ENCODE measurements around the gene MUSTN1.

MUSTN1 gene

DNA sequence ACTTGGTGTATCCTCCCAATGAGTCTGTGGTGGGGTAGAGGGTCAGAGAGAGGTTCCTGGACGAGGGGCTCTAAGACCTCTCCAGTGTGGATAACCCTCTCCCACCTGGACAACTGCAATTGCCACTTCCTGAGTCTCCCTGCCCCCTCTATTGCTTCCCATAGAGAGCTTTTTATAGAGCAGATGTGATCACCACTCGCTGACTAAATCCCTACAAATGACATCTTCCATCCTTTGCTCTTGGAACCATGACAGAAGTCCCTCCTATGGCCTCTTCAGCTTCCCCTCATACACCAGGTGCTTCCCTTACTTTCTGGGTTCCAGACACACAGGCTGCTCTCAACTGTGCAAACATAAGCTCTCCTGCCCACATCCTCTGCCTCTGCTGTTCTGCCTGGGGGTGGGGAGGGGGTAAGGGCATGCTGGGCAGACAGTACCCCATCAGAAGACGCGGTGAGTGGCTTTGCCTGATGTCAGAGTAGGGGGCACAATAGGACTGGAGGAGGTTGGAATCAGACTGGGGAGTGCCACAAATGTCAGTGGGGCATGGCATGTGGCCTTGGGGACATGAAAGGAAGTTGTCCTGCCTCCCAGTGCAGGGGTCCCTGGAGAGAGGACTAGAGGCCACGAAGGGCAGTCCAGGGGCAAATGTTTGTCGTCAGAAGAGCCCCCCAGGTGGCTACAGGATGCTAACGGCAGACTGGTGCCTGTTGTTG, 25.0 kb downstream of the MUSTN1 start:
- no peak for DNase-seq (ENCODE audit: low read depth in 2 of 3, low spot score in 2 of 3)

DNA sequence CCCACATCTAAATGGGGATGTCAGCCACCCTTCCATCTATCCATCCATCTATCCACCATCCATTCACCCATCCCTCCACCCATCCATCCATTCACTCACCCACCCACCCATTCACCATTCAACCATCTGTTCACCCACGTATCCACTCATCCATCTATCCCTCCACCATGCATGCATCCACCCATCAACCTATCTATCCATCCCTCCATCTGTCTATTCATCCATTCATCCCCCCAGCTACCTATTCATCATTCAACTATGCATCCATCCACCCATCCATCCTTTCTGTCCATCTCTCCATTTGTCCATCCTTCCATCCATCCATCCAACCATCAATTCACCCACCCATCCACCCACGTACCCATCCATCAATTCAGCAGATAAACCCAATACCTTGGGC, 25.7 kb downstream of the MUSTN1 start:
- no peak for DNase-seq (ENCODE audit: low read depth in 2 of 3, low spot score in 2 of 3)

GRCh38 chr3:52805270-52806039, 29.4 kb downstream of the MUSTN1 start:
- no peak for DNase-seq (ENCODE audit: low read depth in 2 of 3, low spot score in 2 of 3)

- DNase-seq (ENCODE audit: low read depth in 2 of 3, low spot score in 2 of 3) = no peak
Measured at GRCh38 chr3:52801839-52802238, 33.0 kb downstream of the MUSTN1 start.

GRCh38 chr3:52800079-52800478, 34.7 kb downstream of the MUSTN1 start:
- no peak for DNase-seq (ENCODE audit: low read depth in 2 of 3, low spot score in 2 of 3)

- no peak for DNase-seq (ENCODE audit: low read depth in 2 of 3, low spot score in 2 of 3)
Measured at GRCh38 chr3:52798978-52799476, 35.8 kb downstream of the MUSTN1 start.

DNA sequence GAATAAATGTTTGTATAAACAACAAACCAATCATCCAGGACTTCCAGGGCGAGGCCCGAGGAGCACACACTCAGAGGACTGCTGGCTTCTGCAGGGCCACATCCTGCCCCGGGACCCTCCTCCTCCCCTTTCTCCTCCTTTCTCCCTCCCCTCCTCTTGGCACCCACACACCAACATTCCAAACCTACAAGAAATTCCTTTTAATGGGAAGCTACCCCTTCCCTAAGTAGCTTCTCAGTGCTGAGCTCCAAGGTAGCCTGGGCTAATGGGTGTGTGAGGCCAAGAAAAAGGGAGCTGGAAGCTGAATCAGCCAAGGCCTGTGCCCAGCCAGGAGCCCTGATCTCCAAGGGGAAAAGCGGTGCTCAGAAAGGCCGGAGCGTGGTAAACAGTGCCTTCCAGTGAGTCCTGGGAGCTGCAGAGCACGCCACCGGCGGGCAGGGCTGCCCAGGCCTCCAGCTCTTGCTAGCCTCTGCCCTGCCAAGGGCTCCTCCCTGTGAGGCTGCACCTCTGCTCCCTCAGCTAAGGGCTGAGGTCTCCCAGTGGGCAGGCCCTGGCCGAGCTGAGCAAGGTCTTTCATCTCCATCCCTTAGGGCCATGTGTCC, 36.3 kb downstream of the MUSTN1 start:
- DNase-seq (ENCODE audit: low read depth in 2 of 3, low spot score in 2 of 3) = no peak

DNA sequence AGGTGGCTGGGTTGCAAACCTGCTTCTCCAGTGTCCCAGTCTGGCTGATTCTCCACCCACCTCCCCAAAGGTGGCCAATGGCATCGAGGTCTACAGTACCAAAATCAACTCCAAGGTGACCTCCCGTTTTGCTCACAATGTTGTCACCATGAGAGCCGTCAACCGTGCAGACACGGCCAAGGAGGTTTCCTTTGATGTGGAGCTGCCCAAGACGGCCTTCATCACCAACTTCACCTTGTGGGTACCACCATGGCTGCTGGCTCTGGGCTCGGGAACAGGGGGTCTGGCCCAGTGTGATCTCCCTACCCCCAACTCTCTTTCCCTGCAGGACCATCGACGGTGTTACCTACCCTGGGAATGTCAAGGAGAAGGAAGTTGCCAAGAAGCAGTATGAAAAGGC, 38.4 kb downstream of the MUSTN1 start:
- DNase-seq (ENCODE audit: low read depth in 2 of 3, low spot score in 2 of 3) = no peak

GRCh38 chr3:52795298-52795900, 39.4 kb downstream of the MUSTN1 start:
- no peak for DNase-seq (ENCODE audit: low read depth in 2 of 3, low spot score in 2 of 3)

- no peak for DNase-seq (ENCODE audit: low read depth in 2 of 3, low spot score in 2 of 3)
Measured at GRCh38 chr3:52794612-52795099, 40.2 kb downstream of the MUSTN1 start, which contains the start of gene ITIH3. Gene ITIH3 (plus strand): TSS chr3:52794796. CDS start chr3:52794804, 8 bp downstream.

DNA sequence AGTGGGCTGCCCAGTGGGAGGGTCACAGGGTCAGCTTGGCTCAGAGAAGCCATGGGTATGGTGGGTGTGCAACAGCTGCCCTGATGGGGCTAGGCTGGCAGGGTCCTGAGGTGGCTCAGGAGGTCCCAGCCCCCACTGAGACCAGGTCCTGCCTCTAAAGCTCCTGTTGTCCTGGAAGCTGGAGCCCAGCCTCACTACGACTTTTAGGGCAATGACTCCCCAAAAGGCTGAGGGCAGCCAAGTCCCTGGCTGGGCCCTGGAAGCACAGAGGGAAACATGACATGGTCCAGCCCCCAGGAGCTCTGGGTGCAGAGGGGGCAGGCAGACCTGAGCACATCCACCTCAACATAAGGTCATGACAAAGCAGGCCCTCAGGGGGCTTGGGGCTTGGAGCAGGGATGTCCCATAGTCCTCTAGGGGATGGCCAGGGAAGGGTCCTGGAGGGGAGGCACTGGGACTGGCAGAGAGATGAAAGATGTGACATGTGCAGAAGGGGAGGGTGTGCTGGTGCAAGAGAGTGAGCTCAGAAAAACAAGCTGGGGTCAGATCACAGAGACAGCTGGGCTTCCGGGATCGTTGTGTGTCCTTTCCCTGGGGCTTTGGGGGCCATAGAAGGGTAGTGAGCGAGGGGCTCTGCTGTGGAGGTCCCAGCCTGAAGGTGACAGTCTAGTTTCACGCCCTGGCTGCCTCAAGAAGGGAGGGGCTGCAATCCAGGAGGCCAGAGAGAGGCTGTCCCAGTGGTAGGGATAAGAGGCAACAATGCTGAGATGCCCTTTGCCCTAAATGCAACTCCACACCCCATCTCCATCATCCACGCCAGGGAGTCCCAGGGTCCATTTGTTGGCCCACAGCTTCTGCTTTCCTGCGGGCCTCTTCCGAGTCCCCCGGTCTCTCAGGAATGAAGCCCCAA, 40.9 kb downstream of the MUSTN1 start:
- DNase-seq (ENCODE audit: low read depth in 2 of 3, low spot score in 2 of 3) = no peak

DNA sequence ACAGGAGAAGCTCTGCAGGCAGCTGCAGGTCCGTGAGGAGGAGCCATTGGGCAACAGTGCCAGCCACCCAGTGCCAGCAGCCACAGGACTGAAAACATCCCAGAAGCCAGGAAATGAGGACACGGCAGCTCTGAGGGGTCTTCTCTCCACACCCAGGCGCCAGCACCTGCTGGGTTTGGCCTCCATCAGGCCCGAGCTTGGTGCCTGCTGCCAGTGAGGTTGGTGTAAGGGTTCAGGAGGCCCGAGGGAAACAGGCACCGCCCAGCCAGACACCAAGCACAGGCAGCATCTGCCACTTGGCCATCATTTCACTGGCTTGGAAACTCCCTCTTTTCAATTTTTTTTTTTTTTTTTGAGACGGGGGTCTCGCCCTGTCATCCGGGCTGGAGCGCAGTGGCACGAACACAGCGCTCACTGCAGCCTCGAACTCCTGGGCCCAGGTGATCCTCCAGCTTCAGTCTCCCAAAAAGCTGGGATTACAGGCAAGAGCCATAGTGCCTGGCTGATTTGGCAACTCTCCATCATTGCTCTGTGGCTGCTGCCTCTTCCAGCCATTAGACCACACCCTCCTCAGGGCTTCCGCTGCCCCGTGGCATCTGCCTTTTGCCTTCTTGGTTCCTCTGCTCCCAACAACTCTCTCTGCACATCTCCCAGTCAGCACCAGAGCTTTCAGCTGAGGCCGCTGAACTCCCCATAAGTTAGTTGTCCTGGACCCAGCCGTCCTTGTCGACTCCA, 41.7 kb downstream of the MUSTN1 start:
- no peak for DNase-seq (ENCODE audit: low read depth in 2 of 3, low spot score in 2 of 3)

DNA sequence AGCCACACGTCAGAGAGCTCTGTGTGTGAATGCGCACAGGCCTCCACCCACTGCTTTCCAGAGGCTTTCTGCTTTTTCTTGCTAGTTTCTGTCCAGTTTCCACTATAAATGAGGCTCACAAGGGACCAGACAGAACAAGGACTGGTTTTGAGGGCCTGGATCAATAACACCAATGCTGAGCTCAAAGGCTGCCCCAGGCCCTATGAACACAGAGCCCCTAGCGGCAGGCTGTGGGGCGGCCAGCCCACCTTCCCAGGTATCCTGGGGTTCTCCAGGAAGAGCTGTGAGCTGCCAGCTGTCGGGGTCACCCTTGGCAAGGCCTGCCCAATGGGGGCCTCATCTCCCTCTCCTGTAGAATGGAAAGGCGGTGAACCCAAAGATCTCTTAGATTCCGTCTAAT, 42.4 kb downstream of the MUSTN1 start:
- no peak for DNase-seq (ENCODE audit: low read depth in 2 of 3, low spot score in 2 of 3)

GRCh38 chr3:52791928-52792327, 42.9 kb downstream of the MUSTN1 start:
- DNase-seq (ENCODE audit: low read depth in 2 of 3, low spot score in 2 of 3) = no peak

- DNase-seq (ENCODE audit: low read depth in 2 of 3, low spot score in 2 of 3) = no peak
Measured at GRCh38 chr3:52791366-52791765, 43.5 kb downstream of the MUSTN1 start.

DNA sequence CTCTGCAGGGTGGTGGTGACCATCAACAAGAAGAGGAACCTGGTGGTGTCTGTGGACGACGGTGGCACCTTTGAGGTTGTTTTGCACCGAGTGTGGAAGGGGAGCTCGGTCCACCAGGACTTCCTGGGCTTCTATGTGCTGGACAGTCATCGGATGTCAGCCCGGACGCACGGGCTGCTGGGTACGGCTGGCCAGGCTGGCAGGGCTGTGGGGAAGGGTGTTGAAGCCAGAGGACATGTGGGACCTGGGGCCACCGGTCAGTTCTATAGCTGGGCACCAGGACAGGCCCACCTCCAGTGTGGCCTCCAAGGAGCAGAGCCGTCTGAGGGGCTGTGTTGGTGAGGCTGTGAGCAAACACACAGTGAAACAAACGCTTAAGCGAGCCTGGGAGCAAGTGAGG, 44.1 kb downstream of the MUSTN1 start:
- no peak for DNase-seq (ENCODE audit: low read depth in 2 of 3, low spot score in 2 of 3)

- no peak for DNase-seq (ENCODE audit: low read depth in 2 of 3, low spot score in 2 of 3)
Measured at GRCh38 chr3:52790337-52790736, 44.5 kb downstream of the MUSTN1 start.

DNA sequence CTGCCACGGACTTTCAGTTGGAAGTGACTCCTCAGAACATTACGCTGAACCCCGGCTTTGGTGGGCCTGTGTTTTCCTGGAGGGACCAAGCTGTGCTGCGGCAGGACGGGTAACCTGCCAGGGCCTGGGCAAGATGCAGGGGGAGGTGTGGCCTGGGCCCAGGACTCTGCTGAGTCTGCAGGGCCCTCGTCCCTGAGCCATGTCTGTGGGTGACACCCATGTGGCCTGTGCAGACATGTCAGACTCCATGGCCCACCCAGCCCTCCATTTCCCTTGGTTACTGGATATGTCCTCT, 45.1 kb downstream of the MUSTN1 start:
- DNase-seq (ENCODE audit: low read depth in 2 of 3, low spot score in 2 of 3) = no peak

GRCh38 chr3:52788890-52789745, 45.7 kb downstream of the MUSTN1 start:
- no peak for DNase-seq (ENCODE audit: low read depth in 2 of 3, low spot score in 2 of 3)
